IPS DF 4.7 (cell line): ENCODE data around the gene ZNF219.

Source experiments
- DNase-seq: peaks from one replicate; pipeline ENCODE4 v3.0.0-alpha.2; 2013; ENCODE audit warnings: low spot score; ENCODE audit errors: extremely low read depth

Gene ZNF219

DNA sequence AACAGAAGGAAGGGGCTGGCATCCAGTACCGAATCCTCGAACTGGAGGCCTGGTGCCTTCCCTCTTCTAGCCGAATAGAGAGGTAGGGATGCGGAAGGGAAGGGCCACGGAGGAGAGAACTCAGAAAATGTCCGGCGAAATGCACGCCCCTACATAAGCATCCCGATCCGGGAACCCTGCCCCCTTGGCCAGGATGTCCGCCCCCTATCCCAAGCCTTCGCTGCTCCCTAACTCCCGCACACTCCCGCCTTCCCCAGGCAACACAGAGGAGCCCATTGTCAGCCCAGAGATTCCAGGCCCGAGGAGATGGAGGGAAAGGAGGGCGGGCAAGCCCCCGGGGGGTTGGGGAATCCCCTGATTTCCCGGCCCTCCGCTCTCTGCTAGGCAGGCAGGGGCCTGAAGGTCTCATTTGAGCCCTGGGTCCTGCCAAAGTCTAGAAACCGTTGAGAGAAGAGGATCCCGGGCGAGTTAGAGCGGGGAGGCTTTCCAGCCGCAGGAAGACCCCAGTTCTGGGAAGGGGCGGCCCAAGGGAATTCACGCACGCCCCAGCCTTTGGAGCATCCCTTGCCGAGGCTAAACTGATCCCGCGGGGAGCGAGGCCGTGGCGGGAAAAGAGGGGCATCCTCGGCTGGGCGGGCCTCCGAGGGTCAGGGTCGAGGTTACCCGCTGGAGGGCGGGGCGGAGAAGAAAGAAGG lies 28.9 kb downstream of the ZNF219 start:
- no peak for DNase-seq

DNA sequence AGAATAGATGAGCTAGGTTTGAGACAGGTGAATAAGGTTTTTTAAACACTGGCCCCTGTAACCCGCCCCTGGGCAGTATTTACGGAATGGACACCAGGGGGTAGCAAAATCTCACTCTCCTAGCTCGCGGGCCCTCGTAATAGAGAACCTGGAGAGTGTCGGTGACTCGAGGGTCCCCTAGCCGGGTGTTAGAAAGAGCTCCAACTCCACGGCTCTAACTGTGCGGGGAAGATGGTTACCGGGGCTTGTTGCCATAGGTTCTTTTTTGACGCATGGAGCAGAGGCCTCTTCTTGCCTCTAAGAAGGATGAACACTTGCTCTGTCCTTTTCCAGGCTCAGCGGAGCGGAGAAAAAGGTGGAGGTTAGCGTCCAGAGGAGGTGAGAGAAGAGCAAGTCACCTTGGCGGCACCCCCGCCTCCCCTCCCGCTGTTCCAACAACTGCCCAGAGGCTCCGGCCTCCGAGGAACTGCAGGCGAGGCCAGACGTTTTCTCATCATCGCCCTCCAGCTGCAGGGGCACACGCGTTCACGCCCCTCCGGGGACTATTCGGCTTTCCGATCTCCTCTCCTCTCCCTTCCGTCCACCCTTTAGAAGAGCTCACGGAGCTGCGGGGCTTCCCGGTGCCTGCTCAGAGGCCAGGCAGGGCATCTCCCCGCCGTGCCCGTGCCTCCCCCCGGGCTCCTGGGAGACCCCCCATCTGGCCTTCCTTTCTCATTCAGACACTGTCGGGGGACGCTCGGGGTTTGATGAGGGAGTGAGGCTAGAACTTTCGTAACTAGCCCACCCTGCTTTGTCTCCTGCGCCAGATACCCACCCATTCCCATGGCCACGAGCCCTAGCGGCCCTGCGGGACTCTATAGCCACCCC lies 29.7 kb downstream of the ZNF219 start:
- no peak for DNase-seq

DNA sequence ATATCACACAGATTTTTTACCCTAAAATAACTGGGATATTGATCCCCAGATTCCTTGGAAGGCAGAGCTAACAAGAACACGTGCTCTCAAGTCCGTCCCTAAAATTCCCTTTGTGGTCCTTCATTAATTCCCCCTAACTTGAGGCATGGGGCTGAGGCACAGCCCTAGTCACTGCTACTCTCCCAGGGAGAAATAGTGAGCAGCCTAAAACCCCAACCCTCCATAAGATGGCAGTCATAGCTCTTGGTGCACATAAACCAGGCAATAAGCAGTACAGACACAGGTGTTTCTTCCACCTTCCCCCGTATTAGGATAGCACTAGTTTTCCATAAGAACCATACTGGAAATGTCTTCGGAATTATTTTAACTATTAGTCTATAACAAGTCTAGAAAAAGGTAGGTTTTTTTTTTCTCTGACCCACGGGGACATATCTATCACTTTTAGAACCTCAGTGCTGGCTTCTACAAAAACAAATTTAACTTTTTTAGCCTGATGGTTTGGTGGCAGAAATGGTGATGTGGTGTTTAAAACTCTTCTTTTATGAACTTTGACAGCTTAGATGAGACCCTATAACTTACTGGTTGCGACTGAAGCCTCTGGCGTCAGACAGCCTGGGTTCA lies 31.5 kb downstream of the ZNF219 start:
- DNase-seq = no peak

DNA sequence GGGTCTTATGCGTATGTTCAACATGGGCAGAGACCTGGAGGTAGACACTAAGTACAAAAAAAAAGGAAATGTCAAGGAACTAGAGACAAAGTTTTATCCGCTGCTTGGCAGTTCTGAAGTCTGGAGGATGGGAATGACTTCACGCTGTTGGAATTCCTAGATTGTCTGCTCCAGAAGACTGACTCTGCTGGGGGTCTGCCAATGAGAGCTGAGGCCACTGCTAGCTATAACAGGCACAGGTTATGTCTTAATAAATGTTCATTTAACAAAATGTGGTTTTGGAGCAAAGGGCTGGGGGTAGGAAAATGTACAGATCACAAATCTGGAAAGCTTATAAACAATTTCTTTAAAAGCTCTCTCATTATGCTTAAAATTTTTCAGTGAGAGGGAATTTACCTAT lies 35.0 kb downstream of the ZNF219 start:
- no peak for DNase-seq

DNA sequence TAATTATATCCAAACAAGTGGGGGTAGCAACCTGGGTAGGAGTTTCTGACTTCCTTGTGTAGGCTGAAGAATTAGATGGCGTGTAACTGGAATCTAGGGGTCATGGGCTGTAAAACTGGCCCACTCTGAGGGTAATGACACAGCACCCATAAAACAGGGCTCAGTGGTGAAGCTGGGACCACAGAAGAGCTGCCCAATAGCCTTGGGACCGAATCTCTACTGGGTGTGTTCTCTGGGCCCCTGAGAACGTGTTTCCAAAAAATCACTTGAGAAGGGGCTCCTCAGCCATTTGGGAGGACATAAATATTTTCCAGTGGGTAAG lies 37.1 kb downstream of the ZNF219 start:
- no peak for DNase-seq

DNA sequence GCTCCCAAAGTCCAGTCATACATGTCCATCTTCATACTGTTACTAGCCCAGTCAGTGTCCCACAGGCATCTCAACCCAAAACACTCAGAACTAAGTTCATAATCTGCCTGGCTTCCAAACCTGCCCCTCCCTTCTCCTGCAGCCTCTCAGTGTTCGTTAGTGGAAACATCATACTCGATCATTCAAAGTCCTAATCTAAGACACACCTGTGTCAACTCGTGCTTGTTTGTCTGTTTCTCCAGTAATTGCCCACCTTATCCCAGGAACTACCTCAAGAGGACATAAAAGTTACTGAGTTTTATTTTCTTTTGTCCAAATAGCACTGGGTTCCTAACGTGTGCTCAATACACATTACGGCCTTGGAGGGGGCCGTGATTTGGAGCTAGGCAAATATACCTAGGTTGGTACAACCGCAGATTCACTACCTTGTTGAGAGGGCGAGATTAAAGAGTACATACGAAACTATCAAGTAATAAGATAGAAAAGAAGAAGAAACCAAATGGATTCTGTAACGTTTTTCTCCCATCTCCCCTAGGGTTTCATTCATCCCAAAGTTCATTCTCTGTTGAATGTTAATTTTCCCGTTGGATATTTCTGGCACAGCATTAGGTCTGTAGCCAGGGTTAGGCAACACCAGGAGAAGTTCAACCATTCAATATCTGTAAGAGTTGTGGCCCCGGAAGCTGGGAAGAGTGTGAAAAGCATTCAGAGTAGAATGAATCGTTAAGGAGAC lies 37.7 kb downstream of the ZNF219 start:
- DNase-seq = no peak

DNA sequence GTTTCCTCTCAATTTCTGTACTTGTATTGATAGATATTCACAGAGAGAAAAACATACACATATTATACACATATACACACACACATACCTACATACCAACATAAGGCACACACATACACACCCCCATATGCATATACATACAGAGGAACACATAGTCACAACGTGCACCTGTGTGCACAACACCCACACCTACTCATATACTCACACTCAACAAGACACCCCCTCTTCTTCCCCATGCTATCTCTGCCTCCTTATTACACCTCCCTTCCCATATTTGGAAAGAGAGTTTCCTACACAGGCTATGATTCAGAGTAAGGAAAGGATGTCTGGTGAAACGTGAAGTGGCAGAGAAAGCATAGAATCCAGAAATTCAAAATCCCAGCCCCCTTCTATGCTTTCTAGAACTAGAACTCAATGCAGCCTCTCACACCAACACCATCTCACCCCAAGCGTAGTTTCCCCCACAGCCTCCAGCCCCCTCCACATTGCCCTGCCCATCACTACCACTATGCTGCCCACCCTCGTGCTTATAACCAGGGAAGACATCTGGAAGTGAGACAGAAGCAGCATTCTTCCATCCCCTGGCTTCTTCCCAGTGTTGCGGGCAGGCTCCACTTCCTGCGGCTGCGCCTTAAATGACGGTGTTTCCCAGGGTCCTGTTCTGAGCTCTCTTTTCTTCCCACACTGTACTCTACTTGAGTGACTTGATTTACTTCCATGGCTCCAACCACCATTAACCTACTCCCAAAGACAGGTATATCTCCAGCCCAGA lies 38.4 kb downstream of the ZNF219 start:
- no peak for DNase-seq

DNA sequence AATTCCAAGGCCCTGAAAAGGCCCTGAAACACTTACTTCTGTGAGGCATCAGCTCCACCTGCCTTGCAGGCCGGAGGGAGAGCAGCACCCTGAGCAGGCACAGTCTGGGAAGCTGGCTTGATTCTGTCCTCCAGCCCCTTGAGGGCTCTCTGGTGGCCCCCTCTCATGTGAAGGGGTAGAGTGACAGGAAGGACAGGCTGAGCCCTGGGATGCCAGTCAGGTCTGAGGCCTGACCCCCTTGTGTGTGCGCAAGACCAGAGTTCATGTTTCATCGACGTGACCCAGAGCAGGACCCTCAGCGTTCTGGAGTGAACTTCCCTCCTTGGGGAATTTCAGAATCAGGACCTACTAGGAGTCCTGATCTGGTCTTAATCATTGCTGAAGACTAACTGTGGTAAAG lies 39.6 kb downstream of the ZNF219 start:
- no peak for DNase-seq

DNA sequence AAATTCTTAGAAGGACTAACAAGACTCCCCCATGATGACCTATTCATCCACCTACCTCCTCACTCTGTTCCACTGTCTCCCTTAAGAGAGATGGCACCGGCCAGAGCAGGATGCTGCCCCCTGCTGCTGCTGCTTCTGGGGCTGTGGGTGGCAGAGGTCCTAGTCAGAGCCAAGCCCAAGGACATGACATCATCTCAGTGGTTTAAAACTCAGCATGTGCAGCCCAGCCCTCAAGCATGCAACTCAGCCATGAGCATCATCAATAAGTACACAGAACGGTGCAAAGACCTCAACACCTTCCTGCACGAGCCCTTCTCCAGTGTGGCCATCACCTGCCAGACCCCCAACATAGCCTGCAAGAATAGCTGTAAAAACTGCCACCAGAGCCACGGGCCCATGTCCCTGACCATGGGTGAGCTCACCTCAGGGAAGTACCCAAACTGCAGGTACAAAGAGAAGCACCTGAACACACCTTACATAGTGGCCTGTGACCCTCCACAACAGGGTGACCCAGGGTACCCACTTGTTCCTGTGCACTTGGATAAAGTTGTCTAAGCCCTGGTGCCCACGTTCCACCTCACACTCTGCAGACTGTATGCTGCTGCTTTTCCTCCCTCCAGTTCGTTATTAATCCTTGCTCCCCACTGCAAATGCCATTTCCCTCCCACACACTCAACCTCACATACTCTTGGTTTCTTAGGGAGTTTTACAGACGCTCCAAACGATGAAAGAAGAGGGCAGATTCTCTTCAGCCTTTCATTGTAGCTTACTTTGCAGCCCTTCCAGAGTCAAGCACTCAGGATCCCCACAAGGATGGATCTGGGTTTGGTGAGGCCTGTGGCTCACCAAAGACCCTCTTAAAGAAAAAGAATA lies 40.4 kb downstream of the ZNF219 start, which contains the start of gene RNASE8:
RNASE8 (plus strand) TSS at position 20 of the 873 bp plus-strand sequence; CDS start at position 91, 71 bp downstream.
- DNase-seq = no peak

DNA sequence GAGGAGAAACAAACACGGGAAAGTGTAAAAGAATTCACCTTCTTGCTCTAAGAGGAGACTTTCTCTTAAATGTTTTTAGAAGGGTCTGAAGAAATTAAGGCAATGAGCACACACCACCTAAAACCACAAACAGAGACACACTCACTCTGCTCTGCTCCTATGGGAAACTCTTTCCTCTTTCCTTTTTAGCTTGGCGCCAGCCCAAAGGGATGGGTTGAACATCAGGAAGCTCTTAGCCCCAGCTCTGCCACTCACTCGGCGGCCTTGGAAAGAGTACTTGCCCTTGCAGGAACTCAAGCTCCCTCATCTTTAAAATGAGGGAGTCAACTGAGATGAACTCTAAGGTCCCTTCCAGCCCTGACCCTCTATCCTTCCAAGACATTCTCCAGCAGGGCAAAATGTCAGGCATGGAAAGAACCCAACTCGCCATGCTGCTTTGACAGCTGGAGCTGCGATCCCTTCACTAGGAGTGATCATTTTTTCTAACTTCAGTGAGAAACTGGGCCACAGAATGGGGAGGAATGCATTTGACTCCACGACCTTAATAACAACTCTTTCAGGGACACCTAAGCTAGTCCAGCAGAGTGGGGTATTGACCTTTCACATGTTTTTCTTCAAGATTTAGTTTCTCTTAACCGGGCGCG lies 41.8 kb downstream of the ZNF219 start:
- no peak for DNase-seq

DNA sequence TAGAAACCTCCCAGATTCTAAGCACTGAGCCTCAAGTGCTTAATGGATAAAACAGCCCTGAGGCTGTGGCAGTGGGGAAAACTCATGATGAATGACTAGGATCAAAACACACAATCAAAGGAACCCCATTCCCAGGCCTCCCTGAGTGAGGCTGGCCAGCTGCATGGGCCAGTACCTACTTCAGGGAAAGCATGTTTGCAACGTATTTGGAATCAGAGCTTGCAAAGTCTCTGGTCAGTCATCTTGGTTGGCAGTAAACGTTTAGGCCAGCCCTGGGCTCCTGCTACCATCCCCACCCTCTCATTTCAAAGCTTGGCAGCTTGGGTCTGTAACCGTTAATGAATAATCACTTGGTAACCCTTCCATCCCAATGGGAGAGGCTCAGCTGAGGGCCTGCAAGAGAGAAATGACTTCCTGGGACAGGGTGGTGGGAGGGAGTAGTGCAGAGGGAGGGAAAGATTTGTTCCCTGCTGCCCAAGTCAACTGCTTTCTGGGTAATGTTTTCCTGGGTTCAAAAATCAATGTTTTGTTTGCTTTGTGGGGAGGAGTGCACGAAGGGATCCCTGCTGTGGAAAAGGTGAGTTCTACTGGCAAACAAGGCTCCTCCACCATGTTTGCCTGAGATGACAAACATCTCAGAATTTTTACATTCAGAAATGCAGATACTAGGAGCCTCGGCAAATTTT lies 42.9 kb downstream of the ZNF219 start:
- no peak for DNase-seq

DNA sequence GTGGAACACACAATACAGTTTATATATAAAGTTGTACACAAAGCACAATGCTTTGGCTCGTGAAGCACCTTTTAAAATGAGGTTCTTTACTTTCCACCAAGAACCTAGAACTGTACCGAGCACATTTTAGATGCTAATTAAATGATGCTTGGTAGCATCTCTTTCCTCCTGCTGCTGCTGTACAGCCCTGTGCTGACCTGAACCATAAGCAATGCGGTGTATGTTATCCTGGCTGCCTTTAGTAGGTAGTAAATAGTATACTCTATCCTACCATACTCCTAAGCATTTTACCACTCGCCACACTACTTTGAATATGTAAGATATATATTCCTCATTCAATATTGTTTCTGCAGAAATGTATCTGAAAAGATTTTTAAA lies 43.7 kb downstream of the ZNF219 start:
- no peak for DNase-seq

DNA sequence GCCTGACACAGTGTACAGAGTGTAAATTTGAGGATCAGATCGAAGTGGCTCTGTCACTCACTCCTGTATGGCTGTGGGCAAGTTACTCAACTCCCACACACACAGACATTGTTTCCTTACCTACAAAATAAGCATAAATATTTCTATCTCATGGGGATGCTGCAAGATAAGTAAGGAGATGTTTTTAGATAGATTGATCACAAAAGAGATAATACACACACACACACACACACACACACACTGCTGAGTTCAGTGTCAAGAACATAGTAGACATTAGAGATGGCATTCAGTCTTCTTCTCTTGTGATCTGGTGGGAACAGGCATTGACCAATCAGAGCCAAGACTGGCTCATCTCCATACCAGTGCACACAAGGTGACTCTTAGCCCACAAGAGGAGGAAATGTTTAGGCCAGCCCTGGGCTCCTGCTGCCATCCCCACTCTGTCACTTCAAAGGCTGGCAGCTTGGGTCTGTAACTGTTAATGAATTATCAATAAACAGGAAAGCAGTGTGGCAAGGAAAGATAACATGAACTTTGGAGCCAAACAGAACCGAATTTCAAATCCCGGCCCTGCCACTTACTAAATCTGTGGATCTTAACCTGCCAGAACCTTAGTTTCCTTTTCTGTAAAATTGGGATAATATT lies 44.2 kb downstream of the ZNF219 start:
- no peak for DNase-seq

DNA sequence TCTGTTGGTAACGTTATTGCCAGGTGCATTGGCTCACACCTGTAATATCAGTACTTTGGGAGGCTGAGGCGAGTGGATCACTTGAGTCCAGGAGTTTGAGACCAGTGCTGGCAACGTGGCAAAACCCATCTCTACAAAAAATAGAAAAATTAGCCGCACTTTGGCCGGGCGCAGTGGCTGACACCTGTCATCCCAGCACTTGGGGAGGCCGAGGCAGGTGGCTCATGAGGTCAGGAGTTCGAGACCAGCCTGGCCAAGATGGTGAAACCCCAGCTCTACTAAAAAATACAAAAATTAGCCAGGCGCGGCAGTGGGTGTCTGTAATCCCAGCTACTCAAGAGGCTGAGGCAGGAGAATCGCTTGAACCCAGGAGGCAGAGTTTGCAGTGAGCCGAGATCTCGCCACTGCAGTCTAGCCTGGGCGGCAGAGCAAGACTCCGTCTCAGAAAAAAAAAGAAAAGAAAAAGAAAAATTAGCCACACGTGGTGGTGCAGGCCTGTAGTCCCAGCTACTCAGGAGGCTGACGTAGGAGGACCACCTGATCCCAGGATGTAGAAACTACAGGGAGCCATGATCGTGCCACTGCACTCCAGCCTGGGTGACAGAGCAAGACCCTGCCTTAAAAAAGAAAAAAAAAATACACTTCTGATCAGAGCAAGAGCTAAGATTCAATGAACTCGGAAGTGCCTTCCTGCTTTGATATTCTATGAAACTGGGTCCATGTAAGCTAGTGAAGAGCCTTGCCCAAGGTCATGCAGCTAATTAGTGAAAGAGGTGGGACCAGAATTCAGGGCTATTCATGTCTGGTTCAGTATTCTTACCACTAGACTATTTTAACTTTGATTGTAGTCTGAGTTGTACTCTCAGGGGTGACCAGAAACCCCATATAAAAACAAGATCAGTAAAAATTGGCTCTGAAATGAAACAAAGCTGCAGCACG lies 45.0 kb downstream of the ZNF219 start:
- no peak for DNase-seq

DNA sequence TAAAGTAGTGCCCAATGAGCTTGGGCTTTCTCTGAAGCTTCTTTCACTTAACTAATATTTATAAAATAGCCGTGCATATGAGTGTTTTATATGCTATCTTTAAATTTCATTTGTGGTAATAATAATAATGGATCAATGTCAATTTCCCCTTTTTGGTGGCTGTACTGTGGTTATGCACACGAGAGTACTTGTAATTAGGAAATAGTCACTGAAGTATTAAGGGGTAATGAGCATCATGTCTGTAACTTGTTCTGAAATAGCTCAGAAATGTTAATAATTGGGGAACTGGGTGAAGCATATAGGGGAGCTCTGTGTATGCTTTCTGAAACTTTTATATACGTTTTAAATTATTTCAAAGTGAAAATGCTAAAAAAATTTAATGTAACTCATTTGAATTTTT lies 47.9 kb downstream of the ZNF219 start:
- no peak for DNase-seq

DNA sequence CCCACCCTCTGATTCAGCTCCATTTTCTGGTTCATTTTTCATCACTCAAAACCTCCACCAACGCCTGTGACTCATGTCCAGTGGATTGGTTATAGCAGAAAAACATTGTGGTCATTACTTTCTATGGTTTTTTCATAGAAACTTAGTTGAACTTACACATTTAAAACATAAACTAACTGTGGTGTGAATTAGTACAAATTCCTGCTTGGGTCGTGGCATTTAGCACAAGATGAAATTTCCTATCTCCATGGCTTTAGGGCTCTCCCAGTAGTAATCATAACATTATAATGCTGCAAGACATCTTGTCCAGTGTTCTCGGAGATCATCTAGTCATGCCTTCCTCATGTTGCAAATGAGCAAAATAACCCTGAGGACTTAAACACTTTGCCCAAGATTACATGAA lies 49.2 kb downstream of the ZNF219 start:
- no peak for DNase-seq

DNA sequence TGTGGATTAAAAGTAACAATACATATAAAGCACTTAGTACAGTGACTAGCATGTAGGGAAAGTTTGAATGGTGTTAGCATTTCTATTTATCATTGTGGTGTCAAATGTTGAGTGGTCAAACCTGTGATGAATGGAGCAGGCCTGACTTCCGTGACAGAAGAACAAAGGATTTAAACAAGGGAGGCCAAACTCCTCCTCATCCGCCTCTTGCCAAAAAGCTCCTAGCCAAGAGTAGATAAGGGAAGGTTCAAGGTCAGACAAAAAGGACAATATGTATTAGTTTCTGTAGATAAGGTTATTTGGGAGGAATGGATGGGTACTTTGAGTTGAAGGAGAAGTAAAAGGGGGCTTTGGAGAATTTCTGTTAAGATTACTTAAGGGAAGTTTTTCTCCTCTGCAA lies 49.8 kb downstream of the ZNF219 start:
- DNase-seq = no peak
